NCI-H128 (cell line): Measurements from ENCODE around the gene MT1X.

Experiments used
- DNase-seq: peaks from one replicate; lab custom pipeline; 2025; ENCODE audit not compliant: unreplicated experiment; lab: John Stamatoyannopoulos, UW

MT1X gene

DNA sequence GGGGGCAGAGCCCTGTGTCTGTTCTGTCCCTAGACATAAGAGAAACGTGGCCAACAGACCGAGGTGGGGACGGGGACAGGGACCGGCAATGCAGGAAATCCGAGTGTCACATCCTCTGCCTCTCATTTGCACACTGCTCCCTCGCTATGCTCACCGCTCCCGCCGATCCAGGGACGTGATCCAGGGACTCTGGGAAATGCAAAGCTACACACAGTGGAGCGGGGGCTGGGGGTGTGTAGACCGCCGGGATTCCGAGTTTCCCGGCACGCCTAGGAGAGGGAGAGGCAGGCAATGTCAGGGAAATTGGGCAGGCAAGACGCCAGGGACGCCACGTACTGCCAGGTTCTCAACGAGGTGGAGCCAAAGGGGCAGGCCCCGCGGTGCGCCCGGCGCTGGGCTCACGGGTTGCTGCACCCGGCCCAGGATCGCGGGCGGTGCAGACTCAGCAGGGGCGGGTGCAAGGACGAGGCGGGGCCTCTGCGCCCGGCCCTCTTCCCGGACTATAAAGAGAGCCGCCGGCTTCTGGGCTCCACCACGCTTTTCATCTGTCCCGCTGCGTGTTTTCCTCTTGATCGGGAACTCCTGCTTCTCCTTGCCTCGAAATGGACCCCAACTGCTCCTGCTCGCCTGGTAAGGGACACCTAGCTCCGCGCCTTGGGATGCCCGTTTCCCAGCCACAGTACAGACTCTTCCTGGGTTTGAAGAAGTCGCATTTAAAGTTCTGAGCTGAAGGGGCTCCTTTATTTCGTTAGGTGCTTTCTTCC, at the start of gene MT1X:
TSS of gene MT1X (plus strand) at position 532 of the 764 bp plus-strand sequence. CDS start at position 603, 71 bp downstream.
- no peak for DNase-seq

GRCh38 chr16:56632848-56633365, 49.4 kb upstream of the MT1X start:
- DNase-seq = no peak

- DNase-seq = no peak
These were observed 48.7 kb upstream of the MT1X start for GRCh38 chr16:56633535-56633934.

GRCh38 chr16:56634715-56635440, 47.4 kb upstream of the MT1X start:
- DNase-seq = no peak

- DNase-seq = no peak
These were observed 46.8 kb upstream of the MT1X start for GRCh38 chr16:56635441-56635967.

- no peak for DNase-seq
These were observed 45.5 kb upstream of the MT1X start for GRCh38 chr16:56636616-56637413.

DNA sequence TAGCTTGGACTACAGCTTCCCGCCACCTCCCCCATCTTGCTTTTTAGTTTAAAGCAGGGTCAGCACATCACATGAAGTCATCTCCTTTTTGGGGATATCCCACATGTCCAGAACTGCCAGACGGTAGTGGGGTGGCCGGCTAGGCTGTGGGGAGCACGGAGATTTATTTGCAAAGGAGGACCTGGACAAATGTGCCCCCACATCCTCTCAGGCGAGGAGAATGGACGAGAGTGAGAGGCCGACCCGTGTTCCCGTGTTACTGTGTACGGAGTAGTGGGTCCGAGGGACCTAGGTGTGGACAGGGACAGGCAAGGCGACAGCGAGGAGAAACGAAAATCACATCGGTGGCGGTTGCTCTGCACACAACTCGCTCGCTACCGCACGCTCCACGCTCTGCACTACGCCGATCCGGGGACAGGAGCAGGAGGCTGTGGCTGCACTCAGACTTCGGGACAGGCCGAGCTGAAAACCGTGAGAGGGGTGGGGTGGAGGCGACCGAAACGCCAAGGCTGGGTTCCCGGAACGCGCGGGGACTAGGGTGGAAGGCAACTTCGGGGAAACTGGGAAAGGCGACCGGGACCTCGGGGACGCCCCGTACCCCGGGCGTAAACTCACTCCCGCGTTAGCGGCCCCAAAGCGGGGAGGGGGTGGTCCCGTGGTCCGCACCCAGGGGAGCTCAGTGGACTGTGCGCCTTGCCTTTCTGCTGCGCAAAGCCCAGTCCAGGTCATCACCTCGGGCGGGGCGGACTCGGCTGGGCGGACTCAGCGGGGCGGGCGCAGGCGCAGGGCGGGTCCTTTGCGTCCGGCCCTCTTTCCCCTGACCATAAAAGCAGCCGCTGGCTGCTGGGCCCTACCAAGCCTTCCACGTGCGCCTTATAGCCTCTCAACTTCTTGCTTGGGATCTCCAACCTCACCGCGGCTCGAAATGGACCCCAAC, 44.2 kb upstream of the MT1X start, which contains the start of gene MT1A:
TSS of gene MT1A (plus strand) at position 853 of the 937 bp plus-strand sequence. CDS start at position 926, 73 bp downstream.
- no peak for DNase-seq

GRCh38 chr16:56639045-56639444, 43.2 kb upstream of the MT1X start:
- DNase-seq = no peak

DNA sequence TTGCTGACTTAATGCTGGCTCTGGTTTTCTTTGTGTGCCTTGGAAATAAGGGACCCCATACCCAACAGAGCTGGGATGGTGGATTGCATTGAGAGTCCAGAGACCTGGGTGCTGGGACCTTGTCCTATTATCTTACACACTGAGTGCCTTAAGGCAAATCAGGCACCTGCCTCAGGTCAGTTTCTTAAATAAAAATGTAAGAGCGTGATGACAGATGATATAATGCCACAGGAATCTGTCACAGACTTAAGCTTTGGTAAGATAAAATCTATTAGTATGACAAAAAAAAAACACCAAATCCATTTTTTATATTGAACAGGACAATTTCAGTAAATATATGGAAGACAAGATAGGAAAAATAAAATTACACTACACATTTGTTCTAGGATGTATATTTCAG, 42.2 kb upstream of the MT1X start:
- no peak for DNase-seq

DNA sequence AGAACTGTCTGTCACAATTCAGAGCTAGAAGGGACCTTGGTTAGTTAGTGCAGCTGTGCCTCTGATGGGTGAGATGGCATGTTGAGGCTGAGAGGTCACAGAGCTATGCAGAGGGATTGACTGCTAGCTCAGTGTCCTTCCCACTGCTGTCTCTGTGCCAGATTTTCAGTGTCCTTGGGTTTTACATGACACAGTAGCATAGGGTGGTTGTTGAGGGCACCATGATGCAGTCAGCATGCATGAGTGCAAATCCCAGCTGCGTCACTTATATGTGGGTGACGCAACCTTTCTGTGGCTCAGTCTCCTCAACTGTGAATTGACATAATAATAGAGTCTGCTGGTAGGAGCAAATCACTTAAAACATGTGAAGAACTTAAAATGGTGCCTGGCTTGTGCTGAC, 41.1 kb upstream of the MT1X start:
- DNase-seq = no peak

DNA sequence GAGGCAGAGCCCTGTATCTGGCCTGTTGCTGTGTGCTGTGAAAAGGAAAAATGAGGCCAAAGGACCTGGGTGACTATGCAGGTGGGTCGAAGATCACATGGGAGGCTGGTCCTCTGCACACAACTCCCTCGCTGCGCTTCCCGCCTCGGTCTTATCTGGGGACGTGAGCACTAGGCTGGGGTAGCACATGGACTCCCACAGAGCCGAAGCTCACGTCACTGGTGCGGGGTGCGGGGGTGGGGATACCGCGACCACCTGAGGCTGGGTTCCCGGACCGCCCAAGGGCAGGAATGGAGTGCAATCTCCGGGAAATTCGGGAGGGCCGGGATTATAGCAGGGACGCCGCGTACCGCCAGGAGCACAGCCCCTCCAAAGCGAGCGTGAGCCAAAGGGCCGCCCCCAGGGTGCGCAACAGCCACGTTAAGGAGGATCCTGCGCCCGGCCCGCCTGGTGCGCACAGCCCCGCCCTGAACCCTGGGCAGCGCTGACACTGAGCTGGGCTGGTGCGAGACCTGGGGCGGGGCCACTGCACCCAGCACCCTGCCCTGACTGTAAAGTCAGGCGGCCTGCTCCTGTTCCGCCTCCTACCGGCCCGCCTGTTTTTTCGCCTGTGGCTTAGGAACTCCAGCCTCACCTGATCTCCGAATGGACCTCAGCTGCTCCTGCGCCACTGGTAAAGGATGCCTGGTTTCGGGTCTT, 39.0 kb upstream of the MT1X start:
- DNase-seq = no peak

DNA sequence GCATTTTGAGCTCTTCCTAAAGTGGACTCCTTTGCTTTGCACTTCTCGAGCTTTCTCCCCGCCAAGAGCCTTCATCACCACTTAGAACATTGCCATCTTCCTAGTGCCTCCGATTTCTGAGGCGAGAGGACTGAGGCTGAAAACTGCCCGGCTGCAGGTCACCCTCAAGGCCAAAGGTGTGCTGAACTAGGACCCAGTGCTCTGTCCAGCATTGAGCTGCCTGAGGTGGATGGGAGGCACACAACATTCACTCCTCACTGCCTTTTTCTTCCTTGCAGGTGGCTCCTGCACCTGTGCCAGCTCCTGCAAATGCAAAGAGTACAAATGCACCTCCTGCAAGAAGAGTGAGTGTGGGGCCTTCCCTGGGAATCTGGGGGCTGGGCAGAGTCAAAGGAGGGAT, 38.4 kb upstream of the MT1X start:
- no peak for DNase-seq

- no peak for DNase-seq
These were observed 37.0 kb upstream of the MT1X start for GRCh38 chr16:56645311-56645710.

DNA sequence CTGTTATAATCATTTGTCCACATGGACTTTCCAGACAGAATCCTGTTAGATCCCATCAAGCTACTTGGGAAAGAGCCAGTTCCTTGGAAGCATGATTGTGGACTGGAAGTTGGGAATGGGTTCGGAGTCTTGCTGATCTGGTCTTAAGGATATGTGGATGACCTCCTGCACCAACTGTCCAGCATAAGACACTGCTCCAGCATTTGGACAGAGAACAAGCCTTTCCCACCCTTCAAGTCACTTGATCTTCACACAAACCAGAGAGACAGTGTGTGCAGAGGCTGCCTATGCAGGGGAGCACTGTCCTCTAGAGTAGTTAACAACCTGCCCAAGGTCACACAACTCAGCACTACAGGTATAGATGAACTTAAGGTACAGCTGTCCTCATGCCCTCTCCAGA, 36.4 kb upstream of the MT1X start:
- no peak for DNase-seq

DNA sequence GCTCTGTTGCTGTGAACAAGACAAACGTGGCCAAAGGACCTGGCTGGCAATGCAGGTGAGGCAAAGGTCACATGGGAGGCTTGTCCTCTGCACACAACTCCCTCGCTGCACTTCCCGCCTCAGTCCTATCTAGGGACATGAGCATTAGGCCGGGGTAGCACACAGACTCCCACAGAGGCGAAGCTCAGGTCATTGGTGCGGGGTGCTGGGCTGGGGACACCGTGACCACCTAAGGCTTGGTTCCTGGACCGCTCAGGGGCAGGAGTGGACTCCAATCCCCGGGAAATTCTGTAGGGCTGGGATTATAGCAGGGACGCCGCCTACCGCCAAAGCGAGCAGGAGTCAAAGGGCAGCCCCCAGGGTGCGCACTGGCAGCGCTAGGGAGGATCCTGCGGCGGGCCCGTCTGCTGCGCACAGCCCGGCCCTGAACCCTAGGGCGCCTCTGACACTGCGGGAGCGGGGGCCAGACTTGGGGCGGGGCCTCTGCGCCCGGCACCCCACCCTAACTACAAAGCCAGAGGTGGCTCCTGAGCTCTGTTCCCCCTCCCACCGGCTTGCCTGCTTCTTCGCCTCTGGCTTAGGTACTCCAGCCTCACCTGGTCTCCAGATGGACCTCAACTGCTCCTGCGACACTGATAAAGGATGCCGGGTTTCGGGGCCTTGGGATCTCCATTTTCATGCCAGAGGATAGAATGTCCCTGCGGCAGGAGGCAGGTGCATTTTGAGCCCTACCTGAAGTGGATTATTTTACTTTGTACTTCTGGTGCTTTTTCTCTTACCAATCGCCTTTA, 34.4 kb upstream of the MT1X start:
- no peak for DNase-seq

DNA sequence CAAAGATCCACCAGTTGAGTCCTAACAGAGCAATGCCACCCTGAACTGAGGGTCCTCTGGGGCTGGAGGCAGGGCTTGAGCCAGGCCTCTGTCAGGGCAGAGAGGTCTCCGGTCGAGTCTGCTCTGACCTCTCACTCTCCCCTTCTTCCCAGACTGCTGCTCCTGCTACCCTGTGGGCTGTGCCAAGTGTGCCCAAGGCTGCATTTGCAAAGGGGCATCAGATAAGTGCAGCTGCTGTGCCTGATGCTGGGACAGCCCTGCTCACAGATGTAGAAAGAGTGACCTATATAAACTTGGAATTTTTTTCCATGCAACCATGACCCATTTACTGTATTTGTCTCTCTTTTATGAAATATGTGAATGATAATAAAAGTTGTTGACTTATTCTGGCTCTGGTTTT, 33.0 kb upstream of the MT1X start:
- DNase-seq = no peak

DNA sequence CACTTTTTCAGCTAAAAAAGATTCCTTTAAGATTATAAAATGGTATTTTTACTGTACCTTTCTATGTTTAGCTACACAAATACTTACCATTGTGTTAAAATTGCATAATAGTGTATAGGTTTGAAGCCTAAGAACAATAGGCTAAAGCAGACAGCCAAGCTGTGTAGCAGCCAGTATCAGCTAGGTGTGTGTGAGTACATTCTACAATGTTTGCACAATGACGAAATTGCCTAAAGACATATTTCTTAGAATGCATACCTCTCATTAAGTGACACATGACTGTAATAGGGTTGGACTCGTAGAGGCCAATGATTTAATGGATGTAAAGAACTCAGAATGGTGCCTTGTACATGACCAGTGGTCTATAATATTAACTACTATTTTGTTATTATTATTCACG, 32.5 kb upstream of the MT1X start:
- DNase-seq = no peak

- no peak for DNase-seq
These were observed 30.7 kb upstream of the MT1X start, which contains the start of gene MT1B for GRCh38 chr16:56651586-56651985. Gene MT1B, plus strand, starts transcription at chr16:56651886. Its CDS starts 68 bp downstream, at chr16:56651954.

- DNase-seq = no peak
These were observed 29.7 kb upstream of the MT1X start for GRCh38 chr16:56652600-56652999.
